ENCODE measurements around the gene MLH1. TPM values are rescaled to one million over a fixed set of nuclear protein-coding genes. Genes with fewer than 3 reads are reported as not detected.

MLH1 gene
- total and polyA plus RNA-seq, 9 donors, result 14.1 to 44.3 (median 21.4) TPM

GRCh38 chr3:37099469-37099868, 106.2 kb downstream of the MLH1 start:
- intact Hi-C loops (cut with DNase I), result no loop called here
- no peak for DNase-seq
- Histone ChIP-seq H3K4me1 (ENCODE audit: insufficient read depth) (peaks cover 3% of the 10 kb centered on the region), H3K4me3 (no peak overlapping the region), H3K9me3 (no peaks in the 10 kb centered on the region), H3K27me3 (no peaks in the 10 kb centered on the region), H3K36me3 (no peaks in the 10 kb centered on the region), H3K27ac (no peak overlapping the region)
- TF ChIP-seq, protein P1, sequence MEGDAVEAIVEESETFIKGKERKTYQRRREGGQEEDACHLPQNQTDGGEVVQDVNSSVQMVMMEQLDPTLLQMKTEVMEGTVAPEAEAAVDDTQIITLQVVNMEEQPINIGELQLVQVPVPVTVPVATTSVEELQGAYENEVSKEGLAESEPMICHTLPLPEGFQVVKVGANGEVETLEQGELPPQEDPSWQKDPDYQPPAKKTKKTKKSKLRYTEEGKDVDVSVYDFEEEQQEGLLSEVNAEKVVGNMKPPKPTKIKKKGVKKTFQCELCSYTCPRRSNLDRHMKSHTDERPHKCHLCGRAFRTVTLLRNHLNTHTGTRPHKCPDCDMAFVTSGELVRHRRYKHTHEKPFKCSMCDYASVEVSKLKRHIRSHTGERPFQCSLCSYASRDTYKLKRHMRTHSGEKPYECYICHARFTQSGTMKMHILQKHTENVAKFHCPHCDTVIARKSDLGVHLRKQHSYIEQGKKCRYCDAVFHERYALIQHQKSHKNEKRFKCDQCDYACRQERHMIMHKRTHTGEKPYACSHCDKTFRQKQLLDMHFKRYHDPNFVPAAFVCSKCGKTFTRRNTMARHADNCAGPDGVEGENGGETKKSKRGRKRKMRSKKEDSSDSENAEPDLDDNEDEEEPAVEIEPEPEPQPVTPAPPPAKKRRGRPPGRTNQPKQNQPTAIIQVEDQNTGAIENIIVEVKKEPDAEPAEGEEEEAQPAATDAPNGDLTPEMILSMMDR (IDR thresholded peaks at IDR 0.05), result no peak
- no peak for TF ChIP-seq EP300 (IDR thresholded peaks at IDR 0.05)
- TF ChIP-seq POLR2A (IDR thresholded peaks at IDR 0.05), result no peak

- Histone ChIP-seq H3K4me3 (no peak overlapping the region), H3K27ac (no peak overlapping the region), H3K36me3 (no peaks in the 10 kb centered on the region), H3K9me3 (no peaks in the 10 kb centered on the region), H3K4me1 (ENCODE audit: insufficient read depth) (peaks cover 3% of the 10 kb centered on the region), H3K27me3 (no peaks in the 10 kb centered on the region)
- no peak for DNase-seq
- intact Hi-C loops (cut with DNase I), result no loop called here
- WGBS, 3 donors, result 85 to 88% (median 86%) methylated on average over 1 of the region's 1 CpG
- TF ChIP-seq, protein P1 (IDR thresholded peaks at IDR 0.05), result no peak
- TF ChIP-seq EP300 (IDR thresholded peaks at IDR 0.05) (no peak), POLR2A (IDR thresholded peaks at IDR 0.05) (no peak)
Observed at GRCh38 chr3:37100411-37100810, 107.1 kb downstream of the MLH1 start.

Small RNA genes within 50 kb of the gene (small RNA-seq; reads per million reads assigned to genes)
- gene RF00019, result not detected
- not detected for gene RNU6ATAC4P

Other genes with a start within 250 kb of the MLH1 start
- gene DCLK3, start 229.0 kb upstream of the MLH1 start, total RNA-seq, result under 1 TPM in 3 of 7 donors, not detected in 4; under 0.01 to 0.05 (median 0.05) TPM
- under 1 TPM; 0.01 to 0.12 TPM for gene DCLK3, start 229.0 kb upstream of the MLH1 start, polyA plus RNA-seq
- 10 to 100 TPM; 10.7 to 42.4 (median 27.4) TPM for gene TRANK1, start 48.5 kb upstream of the MLH1 start, total RNA-seq
- gene TRANK1, start 48.5 kb upstream of the MLH1 start, polyA plus RNA-seq, result 10 to 100 TPM; 11.4 to 24.6 TPM
- gene EPM2AIP1, start 387 bp upstream of the MLH1 start, total RNA-seq, result 10 to 100 TPM; 25.0 to 40.0 (median 33.1) TPM
- 10 to 100 TPM; 10.2 to 15.9 TPM for gene EPM2AIP1, start 387 bp upstream of the MLH1 start, polyA plus RNA-seq
- 10 to 100 TPM; 35.5 to 52.5 (median 48.3) TPM for gene LRRFIP2, start 181.1 kb downstream of the MLH1 start, total RNA-seq
- gene LRRFIP2, start 181.1 kb downstream of the MLH1 start, polyA plus RNA-seq, result 10 to 100 TPM; 35.5 to 81.1 TPM
- gene GOLGA4, start 249.8 kb downstream of the MLH1 start, total RNA-seq, result 10 to 100 TPM; 43.8 to 62.9 (median 59.5) TPM
- 10 to 100 TPM; 16.1 to 24.0 TPM for gene GOLGA4, start 249.8 kb downstream of the MLH1 start, polyA plus RNA-seq

Measured in ovary (tissue), 9 donors.